MG63 (cell line): ENCODE results near the gene SLCO2A1. TPM values are rescaled to one million over a fixed set of nuclear protein-coding genes. Genes with fewer than 3 reads are reported as not detected.

ENCODE experiments used
- DNase-seq: peaks from one replicate; pipeline ENCODE4 v3.0.0-alpha.2; 2020
- H3K27me3 ChIP-seq: fragments of 250-450 bp; sonication (Bioruptor Pico); 2 replicates; pipeline ENCODE4 v1.5.1; 2020; ENCODE audit warnings: mild to moderate bottlenecking, moderate library complexity
- H3K36me3 ChIP-seq: fragments of 250-450 bp; sonication (Bioruptor Pico); 2 replicates; pipeline ENCODE4 v1.5.1; 2020; ENCODE audit warnings: mild to moderate bottlenecking, moderate library complexity
- H3K4me3 ChIP-seq: fragments of 250-450 bp; sonication (Bioruptor Pico); 2 replicates; pipeline ENCODE4 v1.5.1; 2020; ENCODE audit warnings: mild to moderate bottlenecking, moderate library complexity
- H3K9me3 ChIP-seq: fragments of 250-450 bp; sonication (Bioruptor Pico); 2 replicates; pipeline ENCODE4 v1.5.1; 2020; ENCODE audit warnings: mild to moderate bottlenecking, moderate library complexity
- total RNA-seq: library from RNA; depleted of rRNA; stranded (reverse); fragments of >200 nt; shearing (Covaris generic); gene quantifications from 2 replicates; pipeline ENCODE4 v1.2.3, GENCODE V29; 2014; ENCODE audit warnings: low replicate concordance; rRNA removed

SLCO2A1 gene
- total RNA-seq, 1 experiment from 2014 or later, result 0.72 TPM

DNA sequence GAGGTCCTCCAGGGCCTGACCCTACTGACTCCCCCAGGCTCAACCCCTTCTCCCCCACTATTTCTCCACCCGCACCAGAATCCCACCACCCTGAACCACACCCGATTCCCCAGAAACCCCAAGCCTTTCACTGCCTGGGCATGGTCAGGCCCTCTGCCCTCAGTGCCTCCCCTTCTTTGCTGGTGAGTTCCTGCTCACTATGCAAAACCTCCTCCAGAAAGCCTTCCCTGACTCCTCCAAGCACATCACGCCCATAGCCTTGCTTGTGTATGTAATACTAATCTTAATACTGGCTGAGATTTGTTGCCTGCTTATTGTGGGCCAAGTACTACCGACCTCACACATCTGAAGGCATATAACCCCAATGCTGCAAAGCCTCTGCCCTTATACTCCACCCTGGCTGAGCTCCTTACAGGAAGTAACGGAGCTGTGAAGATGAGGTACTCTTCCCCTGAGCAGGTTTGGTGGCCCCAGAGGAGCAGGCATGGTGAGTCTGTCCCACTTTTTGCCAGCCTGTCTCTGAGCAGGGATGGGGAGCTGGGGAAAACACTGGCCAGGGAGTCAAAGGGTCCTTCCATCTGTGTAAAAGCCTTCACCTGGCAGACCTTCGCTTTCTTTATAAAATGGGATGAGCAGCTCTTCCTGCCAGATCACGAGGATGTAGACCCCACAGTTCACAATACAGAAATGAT, 143.5 kb downstream of the SLCO2A1 start:
- no peak for DNase-seq
- Histone ChIP-seq H3K36me3 (no peaks in the 10 kb centered on the region), H3K27me3 (no peaks in the 10 kb centered on the region), H3K9me3 (no peaks in the 10 kb centered on the region), H3K4me3 (no peak overlapping the region)

DNA sequence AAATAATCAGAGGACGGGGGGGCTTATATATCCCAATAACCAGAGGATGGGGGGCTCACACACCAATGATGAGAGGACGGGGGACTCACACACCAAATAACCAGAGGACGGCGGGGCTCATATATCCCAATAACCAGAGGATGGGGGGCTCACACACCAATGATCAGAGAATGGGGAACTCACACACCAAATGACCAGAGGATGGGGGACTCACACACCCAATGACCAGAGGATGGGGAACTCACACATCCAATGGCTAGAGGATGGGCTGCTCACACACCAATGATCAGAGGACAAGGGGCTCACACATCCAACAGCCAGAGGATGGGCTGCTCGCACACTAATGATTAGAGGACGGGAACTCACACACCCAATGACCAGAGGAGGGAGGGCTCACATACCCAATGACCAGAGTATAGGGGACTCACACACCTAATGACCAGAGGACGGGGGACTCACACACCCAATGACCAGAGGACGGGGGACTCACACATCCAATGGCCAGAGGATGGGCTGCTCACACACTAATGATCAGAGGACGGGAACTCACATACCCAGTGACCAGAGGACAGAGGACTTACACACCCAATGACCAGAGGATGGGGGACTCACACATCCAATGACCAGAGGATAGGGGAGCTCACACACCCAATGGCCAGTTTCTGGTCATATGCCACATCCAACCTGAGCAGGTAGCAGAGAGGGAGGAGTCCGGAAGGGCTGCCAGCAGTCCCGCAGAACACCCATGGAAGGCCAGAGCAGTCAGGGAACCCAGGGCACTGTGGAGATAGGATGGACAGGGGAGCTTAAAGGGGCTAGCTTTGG, 144.6 kb downstream of the SLCO2A1 start:
- Histone ChIP-seq H3K9me3 (no peaks in the 10 kb centered on the region), H3K4me3 (no peak overlapping the region), H3K27me3 (no peaks in the 10 kb centered on the region), H3K36me3 (no peaks in the 10 kb centered on the region)
- DNase-seq, result no peak

DNA sequence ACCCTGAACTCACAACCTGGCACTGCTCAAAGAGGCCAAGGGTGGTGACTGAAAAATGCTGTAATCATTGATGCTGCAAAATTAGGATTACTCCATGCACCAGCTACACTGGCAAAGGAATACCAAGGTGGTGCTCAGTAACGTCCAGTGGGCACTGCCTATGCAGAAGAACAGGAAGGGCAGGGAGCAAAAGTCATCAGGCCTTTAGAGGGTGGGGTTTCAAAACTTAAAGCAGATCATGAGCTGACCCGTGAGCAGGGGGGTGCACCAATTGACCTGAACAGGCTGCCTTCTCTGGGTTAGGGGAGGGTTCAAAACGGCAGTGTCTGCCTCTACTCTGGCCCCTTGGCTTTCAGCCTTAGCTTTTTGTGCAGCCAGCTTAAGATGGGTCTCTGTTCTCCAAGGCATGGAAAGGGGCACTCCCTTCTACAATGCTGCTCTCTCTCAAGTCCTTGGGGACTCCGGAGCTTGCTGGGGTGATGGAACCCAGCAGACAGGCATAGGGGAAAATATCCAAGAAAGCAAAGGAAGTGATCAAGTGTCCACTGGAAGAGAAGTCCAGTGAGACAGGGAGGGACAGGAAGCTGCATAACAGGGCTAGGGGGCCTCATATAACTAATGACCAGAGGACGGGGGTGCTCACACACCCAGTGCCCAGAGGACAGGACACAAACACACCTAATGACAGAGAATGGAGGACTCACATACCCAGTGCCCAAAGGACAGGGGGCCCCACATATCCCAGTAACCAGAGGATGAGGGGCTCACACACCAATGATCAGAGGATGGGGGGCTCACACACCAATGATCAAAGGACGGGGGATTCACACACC, 145.5 kb downstream of the SLCO2A1 start:
- peaks cover 3% of the 10 kb centered on the region; the same call in 1 of the 2 replicates for H3K9me3 ChIP-seq
- H3K36me3 ChIP-seq, result no peaks in the 10 kb centered on the region
- no peak overlapping the region for H3K4me3 ChIP-seq
- DNase-seq, result no peak
- no peaks in the 10 kb centered on the region for H3K27me3 ChIP-seq

DNA sequence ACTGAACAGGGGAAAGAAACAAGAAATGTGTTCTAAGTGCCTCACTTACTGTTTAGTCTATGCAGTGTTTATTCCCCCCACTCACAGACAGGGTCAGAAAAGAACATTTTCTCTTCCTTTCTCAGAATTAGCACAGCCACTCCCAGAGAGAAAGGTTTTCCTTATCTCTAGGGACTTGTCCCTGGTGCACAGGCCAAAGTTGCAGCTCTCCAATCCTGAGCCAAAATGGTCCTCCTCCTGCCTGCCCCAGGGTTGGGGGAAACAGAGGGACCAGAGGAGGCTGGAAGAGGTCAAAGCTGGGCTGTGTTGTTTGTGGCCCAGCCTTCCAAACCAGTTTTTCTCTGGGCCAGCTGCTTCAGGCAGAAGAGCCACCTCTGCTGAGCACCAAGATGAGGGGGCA, 146.1 kb downstream of the SLCO2A1 start:
- no peak for DNase-seq
- H3K36me3 ChIP-seq, result no peaks in the 10 kb centered on the region
- no peak overlapping the region for H3K4me3 ChIP-seq
- peaks cover 8% of the 10 kb centered on the region; the same call in 1 of the 2 replicates for H3K9me3 ChIP-seq
- no peaks in the 10 kb centered on the region for H3K27me3 ChIP-seq

DNA sequence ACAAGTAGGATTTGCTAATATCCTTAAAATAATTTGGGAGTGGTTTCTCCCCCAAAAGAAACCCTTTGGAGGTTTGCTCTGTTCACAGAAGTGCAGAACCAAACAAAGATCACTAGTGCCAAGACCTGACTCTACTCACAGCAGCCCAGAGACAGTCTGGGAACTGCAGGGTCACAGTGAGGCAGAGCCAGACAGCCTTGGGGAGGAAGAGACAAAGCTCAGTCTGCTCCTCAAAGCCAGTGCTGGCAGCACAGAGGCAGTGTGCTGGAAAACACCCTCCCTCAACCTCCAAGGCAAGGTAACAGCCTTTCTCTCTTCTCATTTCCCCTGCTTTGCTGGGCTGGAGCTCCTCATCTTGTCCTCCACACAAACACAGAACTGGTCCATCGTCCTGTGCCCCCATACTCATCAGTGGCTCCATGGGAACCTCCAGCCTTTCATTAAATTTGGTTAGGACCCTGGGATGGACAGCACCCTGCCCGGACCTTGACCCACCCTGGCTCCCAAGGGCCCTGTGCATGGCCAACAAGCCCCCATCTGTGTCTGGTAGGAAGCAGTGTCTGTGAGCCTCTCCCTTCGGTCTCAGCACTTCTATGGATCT, 146.6 kb downstream of the SLCO2A1 start:
- no peak for DNase-seq

DNA sequence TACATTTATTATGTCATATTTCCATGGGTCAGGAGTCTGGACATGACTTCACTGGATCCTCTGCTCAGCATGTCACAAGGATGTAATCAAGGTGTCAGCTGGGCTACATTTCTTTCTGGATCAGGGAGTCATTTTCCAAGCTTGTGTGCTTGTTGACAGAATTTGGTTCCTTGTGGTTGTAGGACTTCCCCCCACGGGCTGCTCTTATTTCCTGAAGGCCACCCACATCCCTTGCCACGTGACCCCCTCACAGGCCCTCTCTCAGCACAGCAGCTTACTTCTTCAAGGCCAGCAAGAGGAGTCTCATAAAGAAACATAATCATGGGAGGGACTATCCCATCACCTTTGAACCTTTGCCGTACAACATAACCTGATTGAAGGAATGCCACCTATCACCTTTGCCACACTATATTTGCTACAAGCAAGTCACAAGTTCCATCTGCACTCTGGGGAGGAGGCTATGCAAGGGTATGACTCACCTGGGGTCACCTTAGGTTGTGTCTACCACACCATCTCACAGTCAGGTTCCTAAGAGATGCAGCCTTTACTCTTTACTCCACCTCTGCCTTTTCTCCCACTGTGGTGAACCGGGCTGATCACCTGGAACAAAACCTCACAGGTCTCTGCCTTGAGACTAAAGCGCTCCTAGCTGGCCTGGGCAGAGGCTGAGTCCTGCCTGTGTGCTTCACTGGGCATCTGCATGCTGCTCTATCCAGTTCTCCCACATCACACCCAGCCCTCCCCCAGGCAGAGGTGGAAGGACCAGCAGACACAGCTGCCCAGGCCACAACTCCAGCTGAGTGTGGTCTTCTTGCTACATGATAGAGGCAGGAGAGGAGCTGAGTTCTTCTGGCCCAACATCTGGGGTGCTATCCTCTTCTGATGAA, 147.5 kb downstream of the SLCO2A1 start:
- Histone ChIP-seq H3K9me3 (peaks cover 13% of the 10 kb centered on the region), H3K27me3 (no peaks in the 10 kb centered on the region), H3K4me3 (no peak overlapping the region), H3K36me3 (no peaks in the 10 kb centered on the region)
- DNase-seq, result no peak

More for the DNA sequence above, 146.6 kb downstream of the SLCO2A1 start:
- Histone ChIP-seq H3K9me3 (peaks cover 11% of the 10 kb centered on the region), H3K36me3 (no peaks in the 10 kb centered on the region), H3K4me3 (no peak overlapping the region), H3K27me3 (no peaks in the 10 kb centered on the region)

DNA sequence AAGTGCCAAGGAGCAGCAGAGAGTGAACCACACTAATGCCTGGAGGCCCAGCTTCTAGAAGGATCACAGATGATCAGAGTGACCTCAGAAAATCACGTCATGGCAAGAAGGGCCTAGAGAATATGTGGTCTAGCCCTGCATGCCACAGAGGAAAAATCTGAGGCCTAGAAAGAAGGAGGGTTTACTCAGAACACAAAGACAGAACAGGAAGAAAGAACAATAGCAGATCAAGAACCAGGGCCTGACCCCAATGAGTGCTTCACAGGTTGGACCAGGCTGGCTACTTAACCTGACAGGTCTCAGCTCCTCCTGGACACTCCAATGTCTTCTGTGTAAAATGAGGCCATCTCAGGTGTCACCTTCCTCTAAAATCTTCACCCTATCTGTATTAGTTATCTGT, 148.2 kb downstream of the SLCO2A1 start:
- Histone ChIP-seq H3K9me3 (peaks cover 13% of the 10 kb centered on the region), H3K4me3 (no peak overlapping the region), H3K27me3 (no peaks in the 10 kb centered on the region), H3K36me3 (no peaks in the 10 kb centered on the region)
- DNase-seq, result no peak

DNA sequence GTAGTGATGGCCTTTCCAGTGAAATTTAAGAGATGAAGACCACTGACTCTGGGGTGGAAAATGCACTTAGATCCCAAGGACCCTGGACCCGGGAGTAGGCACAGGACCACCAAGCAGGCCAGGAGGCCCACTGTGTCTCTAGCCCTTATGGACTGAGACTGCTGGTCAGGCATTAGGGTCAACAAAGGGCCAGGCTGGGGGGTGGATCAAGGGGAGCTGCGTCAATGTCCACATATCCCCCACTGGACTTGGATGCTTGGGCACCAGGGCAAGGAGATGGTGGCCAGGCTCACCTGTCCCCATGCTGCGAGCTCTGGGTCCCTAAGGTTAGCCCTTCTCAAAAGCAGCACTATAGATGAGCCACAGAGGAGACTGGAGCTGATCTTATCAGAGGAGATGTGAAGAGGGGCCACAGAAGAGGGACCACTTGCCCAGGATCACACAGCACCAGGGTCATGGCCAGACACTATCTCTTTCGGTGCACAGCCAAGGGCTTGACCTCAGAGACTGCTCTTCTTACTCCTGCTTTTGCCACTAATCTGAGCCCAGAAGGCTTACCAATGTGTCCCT, 148.8 kb downstream of the SLCO2A1 start:
- no peaks in the 10 kb centered on the region for H3K27me3 ChIP-seq
- H3K36me3 ChIP-seq, result no peaks in the 10 kb centered on the region
- DNase-seq, result no peak
- no peak overlapping the region for H3K4me3 ChIP-seq
- H3K9me3 ChIP-seq, result peaks cover 13% of the 10 kb centered on the region

DNA sequence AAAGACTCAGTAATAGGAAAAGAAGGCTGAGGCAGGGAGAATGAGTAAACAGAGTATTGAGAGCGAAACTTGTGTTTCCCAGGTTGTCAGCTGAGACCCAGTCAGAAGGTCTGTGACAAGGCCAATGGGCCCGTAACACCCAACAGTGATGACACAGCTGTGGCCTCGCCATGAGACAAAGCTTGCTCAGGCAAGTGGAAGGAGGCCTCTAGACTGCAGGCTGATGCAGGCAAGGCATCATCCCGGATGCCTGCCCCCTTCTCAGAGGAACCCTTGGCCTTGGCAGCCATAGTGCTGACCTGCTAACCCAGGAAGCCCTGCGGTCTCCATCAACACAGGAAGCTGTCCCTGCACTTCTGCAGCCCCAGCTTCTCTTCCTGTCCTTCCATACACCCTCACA, 149.4 kb downstream of the SLCO2A1 start:
- H3K36me3 ChIP-seq, result no peaks in the 10 kb centered on the region
- peaks cover 13% of the 10 kb centered on the region for H3K9me3 ChIP-seq
- no peak for DNase-seq
- no peak overlapping the region for H3K4me3 ChIP-seq
- no peaks in the 10 kb centered on the region for H3K27me3 ChIP-seq

DNA sequence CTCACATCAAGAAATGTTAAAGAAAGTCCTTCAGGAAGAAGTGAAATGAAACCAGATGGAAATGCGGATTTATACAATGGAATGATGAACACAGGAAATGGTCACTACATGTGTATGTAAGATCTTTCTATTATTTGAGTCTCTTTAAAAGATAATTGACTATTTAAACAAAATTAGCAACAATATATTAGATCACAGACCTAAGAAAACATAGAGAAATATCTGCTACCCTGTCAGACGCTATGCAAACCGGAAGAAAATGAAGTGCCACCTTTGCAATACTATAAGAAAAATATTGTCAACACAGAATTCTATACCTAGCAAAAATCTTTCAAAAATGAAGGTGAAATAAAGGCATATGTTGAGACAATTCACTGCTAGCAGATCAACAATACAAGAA, 151.2 kb downstream of the SLCO2A1 start:
- H3K4me3 ChIP-seq, result no peak overlapping the region
- no peaks in the 10 kb centered on the region for H3K36me3 ChIP-seq
- no peak for DNase-seq
- peaks cover 13% of the 10 kb centered on the region for H3K9me3 ChIP-seq
- H3K27me3 ChIP-seq, result no peaks in the 10 kb centered on the region

Other genes starting within 250 kb of the SLCO2A1 start
- 83.0 and 173 TPM in 2 replicates for gene SRPRB, start 224.1 kb downstream of the SLCO2A1 start, total RNA-seq
- gene RAB6B, start 134.0 kb downstream of the SLCO2A1 start, total RNA-seq, result 3.3 and 4.0 TPM in 2 replicates
- 107 and 128 TPM in 2 replicates for gene RYK, start 220.9 kb upstream of the SLCO2A1 start, total RNA-seq